Keratinocyte (primary cell): Measurements from ENCODE around the gene CCDC85B.

Source experiments
- CTCF ChIP-seq, 3 experiments: IDR thresholded peaks in 1 of 3; conservative IDR thresholded peaks in 1 of 3; optimal IDR thresholded peaks in 1 of 3; 2 replicates in 2 of 3; 3 replicates in 1 of 3; pipeline versions ENCODE3 to v1.5.1; 2011; ENCODE audit warnings: low read length in 3 of 3, mild to moderate bottlenecking in 3 of 3, moderate library complexity in 2 of 3, control low read depth in 1 of 3, inconsistent platforms in 1 of 3; ENCODE audit not compliant: insufficient read depth in 2 of 3; ENCODE audit errors: extremely low read depth in 1 of 3
- EZH2 ChIP-seq: IDR thresholded peaks from one replicate; pipeline ENCODE4 v1.6.1; 2012; ENCODE audit warnings: inconsistent platforms, mild to moderate bottlenecking, low read length, moderate library complexity

GRCh38 chr11:65920372-65920802, 29.9 kb downstream of the CCDC85B start:
- TF ChIP-seq EZH2 (no peak), CTCF (optimal IDR thresholded peaks at IDR 0.05 in 1 of 3, IDR thresholded peaks at IDR 0.05 in 1 of 3, conservative IDR thresholded peaks at IDR 0.05 in 1 of 3; ENCODE audit: extremely low read depth in 1 of 3, insufficient read depth in 2 of 3, low read length in 3 of 3) (no peak)
